SK-N-MC (cell line): ENCODE data around the gene SLAMF6.
"Not testable (repeated sequence)": the region's sequence is repeated elsewhere in the genome, so short reads cannot be mapped to it uniquely, and the experiment has no call there.

Experiments
- EZH2 ChIP-seq: fragments of 200-600 bp; sonication (generic); IDR thresholded peaks from one replicate; pipeline ENCODE4 v1.6.1; 2017; ENCODE audit warnings: antibody characterized with exemption
- FOXP2 ChIP-seq: optimal IDR thresholded peaks from 2 replicates; pipeline ENCODE3; 2011; ENCODE audit warnings: mild to moderate bottlenecking, moderate library complexity; ENCODE audit not compliant: insufficient read depth; ENCODE audit errors: extremely low read length, control extremely low read depth
- POLR2AphosphoS5 ChIP-seq: IDR thresholded peaks from 2 replicates; pipeline ENCODE4 v1.6.1; 2012; ENCODE audit warnings: mild to moderate bottlenecking, low read depth, low read length, borderline replicate concordance

DNA sequence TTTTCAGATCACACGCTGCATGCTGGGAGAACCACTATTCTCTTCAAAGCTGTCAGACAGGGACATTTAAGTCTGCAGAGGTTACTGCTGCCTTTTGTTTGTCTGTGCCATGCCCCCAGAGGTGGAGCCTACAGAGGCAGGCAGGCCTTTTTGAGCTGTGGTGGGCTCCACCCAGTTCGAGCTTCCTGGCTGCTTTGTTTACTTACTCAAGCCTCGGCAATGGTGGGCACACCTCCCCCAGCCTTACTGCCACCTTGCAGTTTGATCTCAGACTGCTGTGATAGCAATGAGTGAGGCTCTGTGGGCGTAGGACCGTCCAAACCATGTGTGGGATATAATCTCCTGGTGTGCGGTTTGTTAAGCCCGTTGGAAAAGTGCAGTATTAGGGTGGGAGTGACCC, 42.3 kb downstream of the SLAMF6 start:
- TF ChIP-seq EZH2, POLR2AphosphoS5, FOXP2: not testable (repeated sequence)
